Measurements from ENCODE around the gene IQGAP2.

Gene IQGAP2

DNA sequence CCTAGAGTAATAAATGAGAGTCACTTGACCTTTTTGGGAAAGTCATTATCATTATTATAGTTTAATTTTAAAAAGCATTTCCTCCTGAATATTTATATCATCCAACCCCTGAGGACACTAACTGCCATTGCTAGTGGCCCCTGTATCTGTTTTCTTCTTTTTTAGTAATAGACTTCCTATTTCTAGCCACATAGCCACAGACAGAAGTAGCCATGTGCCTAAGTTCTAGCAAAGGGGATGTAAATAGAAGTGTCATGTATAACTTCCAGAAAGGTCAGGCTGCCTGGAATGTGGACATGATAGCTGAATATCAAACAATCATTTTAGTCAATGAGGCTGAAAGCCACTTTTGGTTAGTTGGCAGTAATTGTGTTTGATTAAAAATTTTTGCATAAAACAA is 37.5 kb upstream of the IQGAP2 start:
- TF ChIP-seq, protein P1, sequence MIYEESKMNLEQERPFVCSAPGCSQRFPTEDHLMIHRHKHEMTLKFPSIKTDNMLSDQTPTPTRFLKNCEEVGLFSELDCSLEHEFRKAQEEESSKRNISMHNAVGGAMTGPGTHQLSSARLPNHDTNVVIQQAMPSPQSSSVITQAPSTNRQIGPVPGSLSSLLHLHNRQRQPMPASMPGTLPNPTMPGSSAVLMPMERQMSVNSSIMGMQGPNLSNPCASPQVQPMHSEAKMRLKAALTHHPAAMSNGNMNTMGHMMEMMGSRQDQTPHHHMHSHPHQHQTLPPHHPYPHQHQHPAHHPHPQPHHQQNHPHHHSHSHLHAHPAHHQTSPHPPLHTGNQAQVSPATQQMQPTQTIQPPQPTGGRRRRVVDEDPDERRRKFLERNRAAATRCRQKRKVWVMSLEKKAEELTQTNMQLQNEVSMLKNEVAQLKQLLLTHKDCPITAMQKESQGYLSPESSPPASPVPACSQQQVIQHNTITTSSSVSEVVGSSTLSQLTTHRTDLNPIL (CRISPR knock-in tag; IDR thresholded peaks at IDR 0.05; ENCODE audit: low read depth): no peak
- no peak for TF ChIP-seq TCF4 (CRISPR knock-in tag; IDR thresholded peaks at IDR 0.05; ENCODE audit: borderline replicate concordance)
- no peak for TF ChIP-seq ZFP30 (CRISPR knock-in tag; IDR thresholded peaks at IDR 0.05)
- no peak for TF ChIP-seq CSDC2 (CRISPR knock-in tag; IDR thresholded peaks at IDR 0.05)
- TF ChIP-seq ESRRG (CRISPR knock-in tag; IDR thresholded peaks at IDR 0.05): no peak
- no peak for ATAC-seq

GRCh38 chr5:76366596-76366995 is 36.5 kb upstream of the IQGAP2 start:
- no peak for ATAC-seq
- TF ChIP-seq ZFP3 (CRISPR knock-in tag; IDR thresholded peaks at IDR 0.05) (no peak), TSHZ2 (CRISPR knock-in tag; IDR thresholded peaks at IDR 0.05) (no peak), GLIS3 (CRISPR knock-in tag; IDR thresholded peaks at IDR 0.05) (no peak), POU6F1 (CRISPR knock-in tag; IDR thresholded peaks at IDR 0.05; ENCODE audit: borderline replicate concordance, low read depth) (no peak), ZFP30 (CRISPR knock-in tag; IDR thresholded peaks at IDR 0.05) (no peak), PATZ1 (CRISPR knock-in tag; IDR thresholded peaks at IDR 0.05; ENCODE audit: borderline replicate concordance) (no peak), TCF4 (CRISPR knock-in tag; IDR thresholded peaks at IDR 0.05; ENCODE audit: borderline replicate concordance) (no peak), ISL1 (CRISPR knock-in tag; IDR thresholded peaks at IDR 0.05) (no peak), CSDC2 (CRISPR knock-in tag; IDR thresholded peaks at IDR 0.05) (no peak), TOX (CRISPR knock-in tag; IDR thresholded peaks at IDR 0.05; ENCODE audit: borderline replicate concordance) (no peak), SNAI2 (CRISPR knock-in tag; IDR thresholded peaks at IDR 0.05) (no peak), ZNF565 (CRISPR knock-in tag; conservative IDR thresholded peaks at IDR 0.05; ENCODE audit: low read depth) (no peak), BACH2 (CRISPR knock-in tag; IDR thresholded peaks at IDR 0.05; ENCODE audit: borderline replicate concordance) (no peak), ZC3H10 (CRISPR knock-in tag; IDR thresholded peaks at IDR 0.05) (no peak)
- TF ChIP-seq, protein P1 (CRISPR knock-in tag; IDR thresholded peaks at IDR 0.05; ENCODE audit: low read depth): no peak

GRCh38 chr5:76367623-76368371 is 35.3 kb upstream of the IQGAP2 start:
- TF ChIP-seq POU6F1 (CRISPR knock-in tag; IDR thresholded peaks at IDR 0.05; ENCODE audit: borderline replicate concordance, low read depth) (no peak), ARNTL (CRISPR knock-in tag; IDR thresholded peaks at IDR 0.05; ENCODE audit: borderline replicate concordance, low read depth) (no peak), ISL1 (CRISPR knock-in tag; IDR thresholded peaks at IDR 0.05) (no peak), ZC3H10 (CRISPR knock-in tag; IDR thresholded peaks at IDR 0.05) (no peak), OSR1 (CRISPR knock-in tag; IDR thresholded peaks at IDR 0.05) (no peak), ZFP3 (CRISPR knock-in tag; IDR thresholded peaks at IDR 0.05) (no peak), RARB (CRISPR knock-in tag; IDR thresholded peaks at IDR 0.05) (no peak), TSHZ2 (CRISPR knock-in tag; IDR thresholded peaks at IDR 0.05) (no peak), PPARA (CRISPR knock-in tag; IDR thresholded peaks at IDR 0.05; ENCODE audit: borderline replicate concordance) (no peak), TOX (CRISPR knock-in tag; IDR thresholded peaks at IDR 0.05; ENCODE audit: borderline replicate concordance) (no peak), CSDC2 (CRISPR knock-in tag; IDR thresholded peaks at IDR 0.05) (no peak), GLIS3 (CRISPR knock-in tag; IDR thresholded peaks at IDR 0.05) (no peak)
- TF ChIP-seq, protein P2, sequence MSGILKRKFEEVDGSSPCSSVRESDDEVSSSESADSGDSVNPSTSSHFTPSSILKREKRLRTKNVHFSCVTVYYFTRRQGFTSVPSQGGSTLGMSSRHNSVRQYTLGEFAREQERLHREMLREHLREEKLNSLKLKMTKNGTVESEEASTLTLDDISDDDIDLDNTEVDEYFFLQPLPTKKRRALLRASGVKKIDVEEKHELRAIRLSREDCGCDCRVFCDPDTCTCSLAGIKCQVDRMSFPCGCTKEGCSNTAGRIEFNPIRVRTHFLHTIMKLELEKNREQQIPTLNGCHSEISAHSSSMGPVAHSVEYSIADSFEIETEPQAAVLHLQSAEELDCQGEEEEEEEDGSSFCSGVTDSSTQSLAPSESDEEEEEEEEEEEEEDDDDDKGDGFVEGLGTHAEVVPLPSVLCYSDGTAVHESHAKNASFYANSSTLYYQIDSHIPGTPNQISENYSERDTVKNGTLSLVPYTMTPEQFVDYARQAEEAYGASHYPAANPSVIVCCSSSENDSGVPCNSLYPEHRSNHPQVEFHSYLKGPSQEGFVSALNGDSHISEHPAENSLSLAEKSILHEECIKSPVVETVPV (CRISPR knock-in tag; IDR thresholded peaks at IDR 0.05): no peak
- ATAC-seq: no peak

All from SK-N-SH treated with all-trans-retinoic acid at 6 μM for 48 hours (cell line).